ENCODE data around the gene WDR45B.

Gene WDR45B

DNA sequence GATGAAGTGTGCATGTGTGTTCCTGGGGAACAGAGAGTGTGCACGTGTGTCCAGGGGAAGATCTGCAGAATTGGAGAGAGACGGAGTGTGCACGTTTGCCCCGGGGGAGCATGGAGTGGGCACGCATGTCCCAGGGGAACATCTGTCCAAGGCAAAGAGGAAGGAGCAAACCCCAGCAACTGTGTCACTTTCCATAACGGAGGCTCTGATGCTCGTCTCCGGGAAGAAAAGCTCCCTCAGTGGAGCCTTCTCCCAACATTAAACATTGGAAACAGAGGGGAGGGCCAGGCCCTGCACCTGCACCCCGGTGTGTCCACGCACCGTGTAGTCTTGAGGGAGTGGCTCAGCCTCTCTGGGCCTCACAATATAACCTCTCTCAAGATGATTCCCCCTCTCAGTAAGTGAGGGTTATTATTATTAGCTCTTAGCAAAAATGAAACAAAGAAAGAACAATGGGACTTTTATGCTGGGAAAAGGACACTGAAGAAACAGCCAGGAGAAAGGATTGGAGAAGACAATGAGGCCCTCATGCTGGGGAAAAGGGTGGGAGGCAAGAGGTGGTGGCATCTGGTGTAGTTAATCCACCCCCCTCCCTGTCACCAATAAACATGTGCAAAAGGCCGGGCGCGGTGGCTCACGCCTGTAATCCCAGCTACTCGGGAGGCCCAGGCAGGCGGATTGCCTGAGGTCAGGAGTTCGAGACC lies 42.7 kb upstream of the WDR45B start:
- no peak for TF ChIP-seq FOXP2 (optimal IDR thresholded peaks at IDR 0.05; ENCODE audit: control extremely low read depth, extremely low read length, insufficient read depth)
- TF ChIP-seq POLR2AphosphoS5 (IDR thresholded peaks at IDR 0.05; ENCODE audit: borderline replicate concordance, low read depth, low read length): no peak
- no peak for TF ChIP-seq EZH2 (IDR thresholded peaks at IDR 0.05)
- H3K36me3 ChIP-seq (ENCODE audit: insufficient read depth, low read length): no peaks in the 10 kb centered on the region
- H3K4me3 ChIP-seq: no peak overlapping the region
- DNase-seq (ENCODE audit: low read depth, low spot score): no peak
- no peak overlapping the region for H3K27ac ChIP-seq
- no peak overlapping the region for H3K9ac ChIP-seq (ENCODE audit: insufficient read length)
- no peaks in the 10 kb centered on the region for H3K9me3 ChIP-seq (ENCODE audit: low read depth, low read length)

DNA sequence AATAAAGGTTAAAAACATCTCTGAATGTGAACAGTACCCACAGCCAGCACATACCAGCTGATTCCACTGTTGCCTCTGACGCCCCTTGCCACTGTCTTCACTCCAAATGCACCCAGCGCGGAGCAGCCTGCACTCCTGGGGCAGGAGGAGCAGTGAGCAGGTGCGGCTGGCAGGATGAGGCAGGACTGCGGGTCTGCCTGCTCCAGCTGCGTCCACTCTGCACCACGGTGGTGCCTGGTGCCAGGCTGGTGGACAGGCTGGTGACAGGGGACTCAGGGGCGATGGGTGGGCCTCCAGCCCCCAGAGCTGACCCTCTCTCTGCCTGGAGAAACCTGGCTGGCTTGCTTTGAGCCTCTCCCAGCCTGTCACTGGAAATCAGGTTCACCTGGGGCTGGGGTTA lies 40.8 kb upstream of the WDR45B start:
- Histone ChIP-seq H3K4me3 (no peak overlapping the region), H3K9me3 (ENCODE audit: low read depth, low read length) (no peaks in the 10 kb centered on the region), H3K9ac (ENCODE audit: insufficient read length) (no peak overlapping the region), H3K27ac (no peak overlapping the region), H3K36me3 (ENCODE audit: insufficient read depth, low read length) (no peaks in the 10 kb centered on the region)
- DNase-seq (ENCODE audit: low read depth, low spot score): no peak
- TF ChIP-seq POLR2AphosphoS5 (IDR thresholded peaks at IDR 0.05; ENCODE audit: borderline replicate concordance, low read depth, low read length): no peak
- TF ChIP-seq FOXP2 (optimal IDR thresholded peaks at IDR 0.05; ENCODE audit: control extremely low read depth, extremely low read length, insufficient read depth): no peak

DNA sequence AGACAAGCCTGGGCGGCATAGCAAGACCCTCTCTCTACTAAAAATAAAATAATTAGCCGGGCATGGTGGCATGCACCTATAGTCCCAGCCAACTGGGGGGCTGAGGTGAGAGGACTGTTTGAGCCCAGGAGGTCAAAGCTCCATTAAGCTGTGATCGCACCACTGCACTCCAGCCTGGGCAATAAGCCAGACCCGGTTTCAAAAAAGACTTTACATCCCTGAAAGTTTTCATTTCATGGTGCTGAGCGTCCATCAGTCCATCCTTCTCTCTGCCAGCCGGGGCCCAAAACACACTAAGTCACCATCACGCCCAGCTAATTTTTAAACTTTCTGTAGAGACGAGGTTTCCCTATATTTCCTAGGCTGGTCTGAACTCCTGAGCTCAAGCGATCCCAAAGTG lies 39.6 kb upstream of the WDR45B start:
- no peak overlapping the region for H3K9ac ChIP-seq (ENCODE audit: insufficient read length)
- no peaks in the 10 kb centered on the region for H3K9me3 ChIP-seq (ENCODE audit: low read depth, low read length)
- H3K36me3 ChIP-seq (ENCODE audit: insufficient read depth, low read length): no peaks in the 10 kb centered on the region
- no peak overlapping the region for H3K4me3 ChIP-seq
- DNase-seq (ENCODE audit: low read depth, low spot score): no peak
- TF ChIP-seq FOXP2 (optimal IDR thresholded peaks at IDR 0.05; ENCODE audit: control extremely low read depth, extremely low read length, insufficient read depth): no peak
- TF ChIP-seq POLR2AphosphoS5 (IDR thresholded peaks at IDR 0.05; ENCODE audit: borderline replicate concordance, low read depth, low read length): no peak
- no peak for TF ChIP-seq EZH2 (IDR thresholded peaks at IDR 0.05)
- no peak overlapping the region for H3K27ac ChIP-seq

DNA sequence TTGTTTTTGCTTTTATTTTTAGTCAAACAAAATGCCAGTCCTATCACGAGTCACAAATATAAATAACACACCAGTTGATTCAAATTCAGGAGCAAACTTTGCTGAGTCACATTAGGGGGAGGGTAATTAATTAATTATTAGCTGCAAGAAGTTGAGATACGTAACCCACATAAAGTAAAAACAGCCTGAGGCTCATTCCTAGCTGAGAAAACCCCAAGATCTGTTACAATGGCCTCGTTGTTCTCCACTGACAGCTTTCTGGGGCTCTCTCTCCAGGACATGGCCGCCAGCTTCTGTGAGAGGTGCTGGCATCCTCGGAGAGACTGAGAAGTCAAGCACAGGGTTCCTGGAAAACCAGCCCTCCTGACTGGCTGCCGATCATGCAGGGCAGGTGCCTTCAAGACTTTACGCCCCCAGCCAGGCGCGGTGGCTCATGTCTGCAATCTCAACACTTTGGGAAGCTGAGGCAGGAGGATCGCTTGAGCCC lies 39.2 kb upstream of the WDR45B start:
- H3K9me3 ChIP-seq (ENCODE audit: low read depth, low read length): no peaks in the 10 kb centered on the region
- no peak for TF ChIP-seq FOXP2 (optimal IDR thresholded peaks at IDR 0.05; ENCODE audit: control extremely low read depth, extremely low read length, insufficient read depth)
- no peak for TF ChIP-seq EZH2 (IDR thresholded peaks at IDR 0.05)
- TF ChIP-seq POLR2AphosphoS5 (IDR thresholded peaks at IDR 0.05; ENCODE audit: borderline replicate concordance, low read depth, low read length): no peak
- peak; percentile 10 for DNase-seq (ENCODE audit: low read depth, low spot score)
- H3K27ac ChIP-seq: peak overlapping the region; percentile 1; the same call in 1 of the 2 replicates
- H3K9ac ChIP-seq (ENCODE audit: insufficient read length): peak overlapping the region; percentile 2
- H3K36me3 ChIP-seq (ENCODE audit: insufficient read depth, low read length): no peaks in the 10 kb centered on the region
- H3K4me3 ChIP-seq: no peak overlapping the region

DNA sequence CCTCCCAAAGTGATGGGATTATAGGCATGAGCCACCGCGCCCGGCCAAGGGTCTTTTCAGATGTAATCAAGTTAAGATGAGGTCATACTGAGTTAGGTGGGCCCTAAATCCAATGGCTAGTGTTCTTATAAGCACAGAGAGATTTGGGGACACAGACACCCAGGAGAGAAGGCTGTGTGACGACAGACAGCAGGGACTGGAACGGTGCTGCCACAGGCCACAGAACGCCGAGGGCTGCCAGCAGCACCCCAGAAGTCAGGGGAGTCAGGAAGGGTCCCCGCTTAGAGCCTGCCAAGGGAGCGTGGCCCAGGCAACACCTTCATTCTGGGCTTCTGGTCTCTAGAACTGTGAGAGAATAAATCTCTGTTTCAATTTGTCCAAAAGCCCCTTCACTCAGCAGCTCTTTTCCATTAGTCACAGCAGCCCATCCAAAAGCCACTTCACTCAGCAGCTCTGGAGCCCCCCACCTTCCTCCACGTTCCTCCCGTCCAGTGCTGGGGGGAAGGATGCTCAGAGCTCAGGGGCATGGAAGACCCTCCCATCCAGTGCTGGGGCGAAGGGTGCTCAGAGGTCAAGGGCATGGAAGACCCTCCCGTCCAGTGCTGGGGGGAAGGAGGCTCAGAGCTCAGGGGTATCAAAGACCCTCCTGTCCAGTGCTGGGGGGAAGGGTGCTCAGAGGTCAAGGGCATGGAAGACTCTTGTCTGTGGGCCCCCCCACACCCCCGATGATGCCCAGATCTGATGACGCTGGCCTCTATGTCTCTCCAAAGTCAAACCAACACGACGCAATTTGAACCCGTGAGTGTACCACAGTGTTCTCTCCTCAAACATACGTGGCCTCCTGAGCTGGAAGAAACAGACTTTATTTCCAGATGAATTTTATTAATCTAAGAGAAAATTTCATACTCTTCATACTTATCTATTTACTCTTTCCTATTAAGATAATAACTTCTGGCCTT lies 38.4 kb upstream of the WDR45B start:
- no peak for DNase-seq (ENCODE audit: low read depth, low spot score)
- Histone ChIP-seq H3K36me3 (ENCODE audit: insufficient read depth, low read length) (no peaks in the 10 kb centered on the region), H3K9me3 (ENCODE audit: low read depth, low read length) (no peaks in the 10 kb centered on the region), H3K9ac (ENCODE audit: insufficient read length) (no peak overlapping the region), H3K4me3 (no peak overlapping the region), H3K27ac (peak overlapping the region; percentile 1; the same call in 1 of the 2 replicates)
- TF ChIP-seq FOXP2 (optimal IDR thresholded peaks at IDR 0.05; ENCODE audit: control extremely low read depth, extremely low read length, insufficient read depth): no peak
- no peak for TF ChIP-seq EZH2 (IDR thresholded peaks at IDR 0.05)
- TF ChIP-seq POLR2AphosphoS5 (IDR thresholded peaks at IDR 0.05; ENCODE audit: borderline replicate concordance, low read depth, low read length): no peak

DNA sequence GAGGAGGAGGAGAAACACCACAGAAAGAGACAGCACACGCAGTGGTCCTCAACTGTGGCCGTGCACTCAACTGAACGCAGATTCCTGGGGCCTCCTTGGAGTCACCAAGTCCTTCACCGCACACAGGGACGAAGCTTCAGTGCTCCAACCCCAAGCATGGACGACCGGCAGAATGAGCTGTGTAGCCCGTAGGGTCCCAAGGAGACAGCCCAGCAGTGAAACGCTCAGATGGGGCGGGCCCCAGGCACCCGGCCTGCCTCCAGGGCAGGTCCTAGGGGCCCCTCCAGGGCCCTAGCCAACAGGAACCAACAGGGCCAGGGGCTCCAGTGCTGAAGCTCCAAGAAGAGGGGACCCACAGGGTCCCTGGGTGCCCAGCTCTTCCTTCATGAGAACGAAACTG lies 37.0 kb upstream of the WDR45B start:
- TF ChIP-seq FOXP2 (optimal IDR thresholded peaks at IDR 0.05; ENCODE audit: control extremely low read depth, extremely low read length, insufficient read depth) (no peak), EZH2 (IDR thresholded peaks at IDR 0.05) (no peak), POLR2AphosphoS5 (IDR thresholded peaks at IDR 0.05; ENCODE audit: borderline replicate concordance, low read depth, low read length) (no peak)
- H3K27ac ChIP-seq: no peak overlapping the region
- no peak overlapping the region for H3K9ac ChIP-seq (ENCODE audit: insufficient read length)

DNA sequence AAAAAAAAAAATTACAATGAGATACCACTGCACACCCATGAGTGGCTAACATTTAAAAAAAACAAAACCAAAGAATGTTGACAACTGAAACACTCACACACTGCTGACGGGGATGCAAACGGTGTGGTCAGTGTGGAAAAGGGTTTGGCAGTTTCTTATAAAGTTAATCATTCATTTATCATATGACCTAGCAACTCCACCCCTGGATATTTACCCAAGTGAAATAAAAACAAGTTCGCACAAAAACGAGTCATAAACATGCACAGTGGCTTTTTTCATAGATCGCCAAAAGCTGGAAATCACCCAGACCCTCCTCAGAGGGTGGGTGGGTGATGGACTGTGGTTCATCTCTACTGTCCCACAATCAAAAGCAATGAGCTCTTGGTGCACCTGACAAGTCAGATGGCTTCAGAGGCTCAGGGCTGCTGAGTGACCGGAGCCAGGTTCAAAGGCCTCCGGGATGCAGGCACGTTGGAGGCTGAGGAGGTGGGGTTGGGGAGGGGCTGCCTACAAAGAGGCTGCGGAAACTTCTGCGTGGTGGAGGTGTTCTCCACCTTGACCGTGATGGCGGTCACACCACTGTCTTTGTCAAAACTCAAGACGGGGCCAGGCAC lies 36.1 kb upstream of the WDR45B start:
- H3K27ac ChIP-seq: no peak overlapping the region
- DNase-seq (ENCODE audit: low read depth, low spot score): no peak
- TF ChIP-seq FOXP2 (optimal IDR thresholded peaks at IDR 0.05; ENCODE audit: control extremely low read depth, extremely low read length, insufficient read depth) (no peak), POLR2AphosphoS5 (IDR thresholded peaks at IDR 0.05; ENCODE audit: borderline replicate concordance, low read depth, low read length) (no peak), EZH2 (IDR thresholded peaks at IDR 0.05) (no peak)
- H3K9ac ChIP-seq (ENCODE audit: insufficient read length): no peak overlapping the region
- 0 out of 2 replicates have a peak, but pooled peaks cover 4% of the 10 kb centered on the region for H3K9me3 ChIP-seq (ENCODE audit: low read depth, low read length)
- no peak overlapping the region for H3K4me3 ChIP-seq
- no peaks in the 10 kb centered on the region for H3K36me3 ChIP-seq (ENCODE audit: insufficient read depth, low read length)

More for the DNA sequence above, 37.0 kb upstream of the WDR45B start:
- DNase-seq (ENCODE audit: low read depth, low spot score): no peak
- Histone ChIP-seq H3K36me3 (ENCODE audit: insufficient read depth, low read length) (no peaks in the 10 kb centered on the region), H3K9me3 (ENCODE audit: low read depth, low read length) (0 out of 2 replicates have a peak, but pooled peaks cover 4% of the 10 kb centered on the region), H3K4me3 (no peak overlapping the region)

DNA sequence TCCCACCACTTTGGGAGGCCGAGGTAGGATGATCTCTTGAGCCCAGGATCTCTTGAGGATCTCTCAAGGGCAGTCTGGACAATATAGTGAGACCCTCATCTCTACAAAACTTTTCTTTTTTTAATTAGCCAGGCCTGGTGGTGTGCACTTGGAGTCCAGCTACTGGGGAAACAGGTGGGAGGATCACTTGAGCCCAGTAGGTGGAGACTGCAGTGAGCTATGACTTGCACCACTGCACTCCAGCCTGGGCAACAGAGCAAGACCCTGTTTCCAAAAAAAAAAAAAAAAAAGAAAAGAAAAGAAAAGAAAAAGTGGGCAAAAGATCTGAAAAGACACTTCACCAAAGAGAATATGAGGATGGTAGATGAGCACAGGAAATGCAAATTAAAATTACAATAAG lies 35.3 kb upstream of the WDR45B start:
- Histone ChIP-seq H3K9ac (ENCODE audit: insufficient read length) (no peak overlapping the region), H3K27ac (no peak overlapping the region), H3K4me3 (no peak overlapping the region), H3K9me3 (ENCODE audit: low read depth, low read length) (0 out of 2 replicates have a peak, but pooled peaks cover 4% of the 10 kb centered on the region), H3K36me3 (ENCODE audit: insufficient read depth, low read length) (no peaks in the 10 kb centered on the region)
- TF ChIP-seq POLR2AphosphoS5 (IDR thresholded peaks at IDR 0.05; ENCODE audit: borderline replicate concordance, low read depth, low read length) (no peak), FOXP2 (optimal IDR thresholded peaks at IDR 0.05; ENCODE audit: control extremely low read depth, extremely low read length, insufficient read depth) (no peak), EZH2 (IDR thresholded peaks at IDR 0.05) (no peak)
- DNase-seq (ENCODE audit: low read depth, low spot score): no peak
